HEK293 (cell line): Measurements from ENCODE around the gene CFAP53.

Experiments
- AEBP2 ChIP-seq: fragments of 450-650 bp; formaldehyde crosslinking; IDR thresholded peaks from 2 replicates; pipeline ENCODE4 v1.5.1; 2016; ENCODE audit warnings: missing biosample characterization, missing genetic modification characterization, borderline replicate concordance
- CTCF ChIP-seq: fragments of 450-650 bp; formaldehyde crosslinking; IDR thresholded peaks from 2 replicates; pipeline ENCODE4 v1.5.1; 2016; ENCODE audit warnings: missing biosample characterization, missing genetic modification characterization
- GLI4 ChIP-seq: fragments of 450-650 bp; formaldehyde crosslinking; IDR thresholded peaks from 2 replicates; pipeline ENCODE4 v1.5.1; 2016; ENCODE audit warnings: missing biosample characterization, missing genetic modification characterization
- PRDM10 ChIP-seq: fragments of 450-650 bp; formaldehyde crosslinking; IDR thresholded peaks from 2 replicates; pipeline ENCODE4 v1.5.1; 2016; ENCODE audit warnings: missing biosample characterization, missing genetic modification characterization
- RBAK ChIP-seq: fragments of 450-650 bp; formaldehyde crosslinking; IDR thresholded peaks from 2 replicates; pipeline ENCODE4 v1.5.1; 2016; ENCODE audit warnings: missing biosample characterization, missing genetic modification characterization
- REST ChIP-seq: fragments of 450-650 bp; formaldehyde crosslinking; IDR thresholded peaks from 2 replicates; pipeline ENCODE4 v1.5.1; 2016; ENCODE audit warnings: missing biosample characterization, missing genetic modification characterization
- TRIM28 ChIP-seq: IDR thresholded peaks from 2 replicates; pipeline ENCODE4 v1.6.1; 2011; ENCODE audit warnings: low read length, control low read depth, borderline replicate concordance
- ZNF121 ChIP-seq: fragments of 450-650 bp; formaldehyde crosslinking; IDR thresholded peaks from 2 replicates; pipeline ENCODE4 v1.5.1; 2016; ENCODE audit warnings: missing biosample characterization, missing genetic modification characterization
- ZNF37A ChIP-seq: fragments of 450-650 bp; IDR thresholded peaks from 2 replicates; pipeline ENCODE4 v1.5.1; 2018; ENCODE audit warnings: missing biosample characterization, missing genetic modification characterization
- ZNF394 ChIP-seq: fragments of 450-650 bp; formaldehyde crosslinking; IDR thresholded peaks from 2 replicates; pipeline ENCODE4 v1.5.1; 2016; ENCODE audit warnings: missing biosample characterization, missing genetic modification characterization, mild to moderate bottlenecking, moderate library complexity, borderline replicate concordance
- ZNF558 ChIP-seq: fragments of 450-650 bp; formaldehyde crosslinking; IDR thresholded peaks from 2 replicates; pipeline ENCODE4 v1.5.1; 2016; ENCODE audit warnings: missing biosample characterization, missing genetic modification characterization
- ZNF768 ChIP-seq: fragments of 450-650 bp; formaldehyde crosslinking; IDR thresholded peaks from 2 replicates; pipeline ENCODE4 v1.5.1; 2018; ENCODE audit warnings: missing biosample characterization, mild to moderate bottlenecking, missing genetic modification characterization

GRCh38 chr18:50301074-50301473, 34.8 kb upstream of the CFAP53 start:
- no peak for TF ChIP-seq CTCF (tag by site-specific recombination)
- TF ChIP-seq GLI4 (tag by site-specific recombination): no peak
- no peak for TF ChIP-seq ZNF558 (tag by site-specific recombination)
- TF ChIP-seq REST (tag by site-specific recombination): no peak
- TF ChIP-seq AEBP2 (tag by site-specific recombination): no peak
- TF ChIP-seq ZNF394 (tag by site-specific recombination): no peak
- TF ChIP-seq ZNF37A (tag by site-specific recombination): no peak
- TF ChIP-seq RBAK: no peak
- TF ChIP-seq ZNF768 (tag by site-specific recombination): no peak
- TF ChIP-seq ZNF121 (tag by site-specific recombination): no peak
- no peak for TF ChIP-seq PRDM10 (tag by site-specific recombination)
- TF ChIP-seq TRIM28: no peak
